Measurements from ENCODE around the gene USP43. TPM values are rescaled to one million over a fixed set of nuclear protein-coding genes. Genes with fewer than 3 reads are reported as not detected.

Gene USP43
- total RNA-seq, 2 experiments from 2014 or later: 0.08 to 0.17 TPM

GRCh38 chr17:9715503-9716016 is 70.2 kb downstream of the USP43 start:
- no peaks in the 10 kb centered on the region for H3K9me3 Mint-ChIP-seq
- H3K4me3 ChIP-seq (ENCODE audit: low read length): no peak overlapping the region
- no peaks in the 10 kb centered on the region for H3K9me3 ChIP-seq (ENCODE audit: control insufficient read depth in 1 of 2, insufficient read depth in 1 of 2, low read length in 2 of 2)
- DNase-seq: no peak
- H3K27me3 ChIP-seq (ENCODE audit: control insufficient read depth in 1 of 2, insufficient read depth in 2 of 2, low read length in 2 of 2): no peaks in the 10 kb centered on the region
- no peaks in the 10 kb centered on the region for H3K36me3 ChIP-seq (ENCODE audit: insufficient read depth, low read length)
- ChIA-PET POLR2A (no interaction called here), CTCF (no interaction called here)
- no peak overlapping the region for H3K4me3 Mint-ChIP-seq
- no peaks in the 10 kb centered on the region for H3K27me3 Mint-ChIP-seq
- H3K27ac Mint-ChIP-seq: no peak overlapping the region
- H3K4me1 Mint-ChIP-seq (ENCODE audit: low read depth): no peaks in the 10 kb centered on the region
- intact Hi-C loops (cut with DNase I, micrococcal nuclease): no loop called here
- H3K4me1 ChIP-seq (ENCODE audit: insufficient read depth, low read length): no peaks in the 10 kb centered on the region
- no peak for TF ChIP-seq CTCF (IDR thresholded peaks at IDR 0.05)
- ATAC-seq (ENCODE audit: poor library complexity): no peak
- H3K36me3 Mint-ChIP-seq (ENCODE audit: low read depth): no peaks in the 10 kb centered on the region
- no peak overlapping the region for H3K27ac ChIP-seq (ENCODE audit: low read depth in 1 of 2, low read length in 2 of 2)

- Histone ChIP-seq H3K36me3 (ENCODE audit: insufficient read depth, low read length) (no peaks in the 10 kb centered on the region), H3K4me1 (ENCODE audit: insufficient read depth, low read length) (no peaks in the 10 kb centered on the region), H3K4me3 (ENCODE audit: low read length) (no peak overlapping the region), H3K27ac (ENCODE audit: low read depth in 1 of 2, low read length in 2 of 2) (no peak overlapping the region), H3K27me3 (ENCODE audit: control insufficient read depth in 1 of 2, insufficient read depth in 2 of 2, low read length in 2 of 2) (peaks cover 0 to 7% of the 10 kb centered on the region in 2 experiments), H3K9me3 (ENCODE audit: control insufficient read depth in 1 of 2, insufficient read depth in 1 of 2, low read length in 2 of 2) (no peaks in the 10 kb centered on the region)
- Mint-ChIP-seq H3K36me3 (ENCODE audit: low read depth) (no peaks in the 10 kb centered on the region), H3K9me3 (no peaks in the 10 kb centered on the region), H3K27me3 (peaks cover 9% of the 10 kb centered on the region), H3K27ac (no peak overlapping the region), H3K4me3 (no peak overlapping the region), H3K4me1 (ENCODE audit: low read depth) (no peaks in the 10 kb centered on the region)
- ChIA-PET POLR2A (no interaction called here), CTCF (no interaction called here)
- intact Hi-C loops (cut with DNase I, micrococcal nuclease): loop anchor here (5.0 to 10.0 kb wide), 3 partner anchors 499 to 889 kb away; no protein-coding TSS in a partner anchor
- no peak for TF ChIP-seq CTCF (IDR thresholded peaks at IDR 0.05)
- no peak for DNase-seq
- ATAC-seq (ENCODE audit: poor library complexity): no peak
Measured at GRCh38 chr17:9725575-9725974, 80.3 kb downstream of the USP43 start.

- Histone ChIP-seq H3K9me3 (ENCODE audit: control insufficient read depth in 1 of 2, insufficient read depth in 1 of 2, low read length in 2 of 2) (no peaks in the 10 kb centered on the region), H3K4me1 (ENCODE audit: insufficient read depth, low read length) (no peaks in the 10 kb centered on the region), H3K27ac (ENCODE audit: low read depth in 1 of 2, low read length in 2 of 2) (no peak overlapping the region), H3K4me3 (ENCODE audit: low read length) (no peak overlapping the region), H3K36me3 (ENCODE audit: insufficient read depth, low read length) (no peaks in the 10 kb centered on the region), H3K27me3 (ENCODE audit: control insufficient read depth in 1 of 2, insufficient read depth in 2 of 2, low read length in 2 of 2) (peaks cover 0 to 7% of the 10 kb centered on the region in 2 experiments)
- Mint-ChIP-seq H3K36me3 (ENCODE audit: low read depth) (no peaks in the 10 kb centered on the region), H3K27me3 (peaks cover 9% of the 10 kb centered on the region), H3K4me3 (no peak overlapping the region), H3K27ac (no peak overlapping the region), H3K4me1 (ENCODE audit: low read depth) (no peaks in the 10 kb centered on the region), H3K9me3 (no peaks in the 10 kb centered on the region)
- POLR2A ChIA-PET: no interaction called here
- ATAC-seq (ENCODE audit: poor library complexity) (no peak), DNase-seq (no peak)
- CTCF ChIA-PET: no interaction called here
- no peak for TF ChIP-seq CTCF (IDR thresholded peaks at IDR 0.05)
- intact Hi-C loops (cut with DNase I, micrococcal nuclease): loop anchor here (5.0 to 10.0 kb wide), 3 partner anchors 499 to 889 kb away; no protein-coding TSS in a partner anchor
Measured at GRCh38 chr17:9726291-9726690, 81.0 kb downstream of the USP43 start.
